Uterus (tissue), 4 donors: ENCODE results near the gene ADAMTS20. TPM values are rescaled to one million over a fixed set of nuclear protein-coding genes. Genes with fewer than 3 reads are reported as not detected.

Experiments
- DNase-seq, 2 donors: peaks; one replicate each; pipeline ENCODE4 v3.0.0-alpha.2; 2019 to 2020
- H3K27ac ChIP-seq, 2 donors: fragments of 200-600 bp; sonication (generic); 1 replicate in 1 of 2; 2 replicates in 1 of 2; pipeline ENCODE4 v1.5.1; 2016 to 2018
- H3K27me3 ChIP-seq, 2 donors: fragments of 200-600 bp; sonication (generic); one replicate each; pipeline ENCODE4 v1.5.1; 2018 to 2019; ENCODE audit warnings: control low read depth in 1 of 2
- H3K36me3 ChIP-seq, 2 donors: fragments of 200-600 bp; sonication (generic); one replicate each; pipeline ENCODE4 v1.5.1; 2019; ENCODE audit warnings: control low read depth in 1 of 2
- H3K4me1 ChIP-seq, 2 donors: fragments of 200-600 bp; sonication (generic); one replicate each; pipeline ENCODE4 v1.5.1; 2018 to 2019; ENCODE audit warnings: control low read depth in 1 of 2
- H3K4me3 ChIP-seq, 2 donors: fragments of 200-600 bp; sonication (generic); 1 replicate in 1 of 2; 2 replicates in 1 of 2; pipeline ENCODE4 v1.5.1; 2018 to 2019; ENCODE audit warnings: mild to moderate bottlenecking in 1 of 2
- H3K9me3 ChIP-seq, 2 donors: fragments of 200-600 bp; sonication (generic); one replicate each; pipeline ENCODE4 v1.5.1; 2019; ENCODE audit warnings: control low read depth in 1 of 2
- CTCF ChIP-seq, 4 experiments: fragments of 200-600 bp in 2 of 4; fragments of 450-650 bp in 2 of 4; sonication (generic) in 2 of 4; IDR thresholded peaks; one replicate each; pipeline ENCODE4 v1.5.1; 2016 to 2019; ENCODE audit warnings: antibody characterized with exemption in 4 of 4, mild to moderate bottlenecking in 2 of 4, moderate library complexity in 1 of 4
- POLR2A ChIP-seq, 2 donors: fragments of 450-650 bp; IDR thresholded peaks; one replicate each; pipeline ENCODE4 v1.6.1; 2016; ENCODE audit warnings: antibody characterized with exemption in 2 of 2, mild to moderate bottlenecking in 1 of 2, moderate library complexity in 1 of 2
- intact Hi-C: fragments of 100-400 bp; cut with DNase I; formaldehyde crosslinking; loops from one replicate; pipeline ENCODE4 v1.15.1; 2023; ENCODE audit warnings: low total_unique reads
- total RNA-seq, 4 donors: library from RNA; depleted of rRNA in 3 of 4; stranded (reverse); fragments of >200 nt in 3 of 4; gene quantifications; one replicate each; pipeline versions ENCODE4 v1.1.0 to v1.2.4, GENCODE V29; 2014 to 2023
- donor health status: DM: yes; HTN: yes; CAD: no.

Gene ADAMTS20
- total RNA-seq, 4 donors from 2014 or later = 1.2 TPM; not detected in 3

DNA sequence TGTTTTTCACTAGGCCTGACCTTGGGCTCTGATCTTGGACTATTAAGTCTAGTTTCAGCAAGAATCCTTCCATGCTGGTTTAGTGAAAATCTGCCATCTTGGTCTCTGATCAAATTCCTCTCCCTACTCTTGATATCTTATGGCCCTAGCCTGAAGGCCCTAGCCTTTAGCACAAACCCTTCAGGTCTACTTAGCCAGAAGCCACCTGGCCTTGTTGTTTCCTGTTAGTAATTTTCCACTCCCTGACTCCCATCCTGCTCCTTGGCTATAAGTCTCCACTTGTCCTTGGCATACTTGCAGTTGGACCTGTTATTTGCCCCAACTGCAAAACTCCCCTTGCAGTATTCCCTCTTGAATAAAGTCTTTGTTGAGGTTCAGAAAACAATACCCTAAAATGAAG lies 241.4 kb downstream of the ADAMTS20 start:
- Histone ChIP-seq H3K27me3 (no peaks in the 10 kb centered on the region), H3K36me3 (no peaks in the 10 kb centered on the region), H3K4me1 (no peaks in the 10 kb centered on the region), H3K9me3 (no peaks in the 10 kb centered on the region), H3K4me3 (no peak overlapping the region), H3K27ac (no peak overlapping the region)
- DNase-seq = no peak
- intact Hi-C loops = no loop called here
- TF ChIP-seq POLR2A (IDR thresholded peaks at IDR 0.05) (no peak), CTCF (IDR thresholded peaks at IDR 0.05) (no peak)

GRCh38 chr12:43309959-43310358 lies 242.0 kb downstream of the ADAMTS20 start:
- intact Hi-C loops = no loop called here
- no peaks in the 10 kb centered on the region for H3K36me3 ChIP-seq
- H3K4me3 ChIP-seq = no peak overlapping the region
- H3K27ac ChIP-seq = no peak overlapping the region
- H3K27me3 ChIP-seq = no peaks in the 10 kb centered on the region
- H3K4me1 ChIP-seq = no peaks in the 10 kb centered on the region
- no peak for DNase-seq
- no peaks in the 10 kb centered on the region for H3K9me3 ChIP-seq
- TF ChIP-seq CTCF (IDR thresholded peaks at IDR 0.05) = no peak
- no peak for TF ChIP-seq POLR2A (IDR thresholded peaks at IDR 0.05)

DNA sequence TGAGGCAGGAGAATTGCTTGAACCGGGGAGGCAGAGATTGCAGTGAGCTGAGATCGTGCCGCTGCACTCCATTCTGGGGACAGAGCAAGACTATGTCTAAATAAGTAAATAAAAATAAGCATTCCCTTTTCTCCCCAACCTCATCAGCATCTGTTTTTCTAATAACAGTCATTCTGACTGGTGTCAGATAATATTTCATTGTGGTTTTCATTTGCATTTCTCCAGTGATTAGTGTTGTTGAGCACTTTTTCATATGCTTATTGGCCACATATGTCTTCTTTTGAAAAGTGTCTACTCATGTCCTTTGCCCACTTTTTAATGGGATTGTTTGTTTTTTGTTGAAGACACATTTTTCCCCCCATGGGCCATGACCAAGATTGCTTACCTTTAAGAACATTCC lies 243.2 kb downstream of the ADAMTS20 start:
- Histone ChIP-seq H3K27ac (no peak overlapping the region), H3K36me3 (no peaks in the 10 kb centered on the region), H3K4me3 (no peak overlapping the region), H3K27me3 (no peaks in the 10 kb centered on the region), H3K9me3 (no peaks in the 10 kb centered on the region), H3K4me1 (no peaks in the 10 kb centered on the region)
- intact Hi-C loops = no loop called here
- no peak for DNase-seq
- TF ChIP-seq CTCF (IDR thresholded peaks at IDR 0.05) = no peak
- TF ChIP-seq POLR2A (IDR thresholded peaks at IDR 0.05) = no peak

GRCh38 chr12:43307126-43307525 lies 244.9 kb downstream of the ADAMTS20 start:
- intact Hi-C loops = no loop called here
- H3K4me1 ChIP-seq = no peaks in the 10 kb centered on the region
- H3K36me3 ChIP-seq = no peaks in the 10 kb centered on the region
- DNase-seq = no peak
- H3K27me3 ChIP-seq = no peaks in the 10 kb centered on the region
- H3K9me3 ChIP-seq = no peaks in the 10 kb centered on the region
- no peak for TF ChIP-seq POLR2A (IDR thresholded peaks at IDR 0.05)
- no peak overlapping the region for H3K4me3 ChIP-seq
- no peak overlapping the region for H3K27ac ChIP-seq

DNA sequence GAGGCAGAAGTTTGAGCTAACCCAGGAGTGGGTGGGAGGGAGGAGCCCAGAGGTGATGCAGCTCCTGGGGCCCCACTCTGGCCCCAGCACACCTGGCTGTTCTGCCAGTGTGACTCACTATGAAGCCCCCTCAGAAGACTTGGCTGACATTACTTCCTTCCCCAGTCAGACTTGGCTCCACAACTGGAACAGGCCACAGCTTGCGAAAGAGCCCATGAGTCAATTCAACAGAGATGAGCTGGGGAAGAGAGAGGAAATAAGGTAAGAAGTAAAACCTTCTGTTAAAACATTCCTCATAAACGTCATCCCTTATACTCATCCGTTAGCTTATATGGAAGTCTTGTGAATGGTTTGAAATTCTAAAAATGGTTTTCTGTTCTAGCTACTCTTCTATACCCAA lies 245.9 kb downstream of the ADAMTS20 start:
- Histone ChIP-seq H3K27ac (no peak overlapping the region), H3K27me3 (no peaks in the 10 kb centered on the region), H3K4me1 (no peaks in the 10 kb centered on the region), H3K4me3 (no peak overlapping the region), H3K36me3 (no peaks in the 10 kb centered on the region), H3K9me3 (no peaks in the 10 kb centered on the region)
- TF ChIP-seq POLR2A (IDR thresholded peaks at IDR 0.05) (no peak), CTCF (IDR thresholded peaks at IDR 0.05) (no peak)
- intact Hi-C loops = no loop called here
- DNase-seq = peak; percentile 50 to 56

DNA sequence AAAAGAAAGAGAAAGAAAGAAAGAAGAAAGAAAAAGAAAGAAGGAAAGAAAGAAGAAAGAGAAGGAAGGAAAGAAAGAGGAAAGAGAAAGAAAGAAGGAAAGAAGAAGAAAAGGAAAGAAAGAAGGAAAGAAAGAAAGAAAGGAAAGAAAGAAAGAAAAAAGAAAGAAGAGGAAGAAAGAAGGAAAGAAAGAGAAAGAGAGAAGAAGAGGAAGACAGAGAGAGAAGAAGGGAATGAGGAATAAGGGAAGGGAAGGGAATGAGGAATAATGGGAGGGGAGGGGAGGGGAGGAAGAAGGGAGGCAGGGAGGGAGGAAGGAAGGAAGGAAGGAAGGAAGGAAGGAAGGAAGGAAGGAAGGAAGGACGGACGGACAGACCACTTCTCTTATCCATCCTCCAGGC lies 246.9 kb downstream of the ADAMTS20 start:
- H3K36me3 ChIP-seq = no peaks in the 10 kb centered on the region
- no peaks in the 10 kb centered on the region for H3K4me1 ChIP-seq
- no peak for TF ChIP-seq POLR2A (IDR thresholded peaks at IDR 0.05)
- no peak for TF ChIP-seq CTCF (IDR thresholded peaks at IDR 0.05)
- intact Hi-C loops = no loop called here
- no peak for DNase-seq
- H3K4me3 ChIP-seq = no peak overlapping the region
- no peaks in the 10 kb centered on the region for H3K27me3 ChIP-seq
- no peaks in the 10 kb centered on the region for H3K9me3 ChIP-seq
- H3K27ac ChIP-seq = no peak overlapping the region
